CD4-positive, alpha-beta T cell treated with Interleukin-17A for 1 hour (primary cell): ENCODE results near the gene MGRN1.

ENCODE experiments used
- DNase-seq: peaks from one replicate; pipeline ENCODE4 v3.0.0-alpha.2; 2020

MGRN1 gene

DNA sequence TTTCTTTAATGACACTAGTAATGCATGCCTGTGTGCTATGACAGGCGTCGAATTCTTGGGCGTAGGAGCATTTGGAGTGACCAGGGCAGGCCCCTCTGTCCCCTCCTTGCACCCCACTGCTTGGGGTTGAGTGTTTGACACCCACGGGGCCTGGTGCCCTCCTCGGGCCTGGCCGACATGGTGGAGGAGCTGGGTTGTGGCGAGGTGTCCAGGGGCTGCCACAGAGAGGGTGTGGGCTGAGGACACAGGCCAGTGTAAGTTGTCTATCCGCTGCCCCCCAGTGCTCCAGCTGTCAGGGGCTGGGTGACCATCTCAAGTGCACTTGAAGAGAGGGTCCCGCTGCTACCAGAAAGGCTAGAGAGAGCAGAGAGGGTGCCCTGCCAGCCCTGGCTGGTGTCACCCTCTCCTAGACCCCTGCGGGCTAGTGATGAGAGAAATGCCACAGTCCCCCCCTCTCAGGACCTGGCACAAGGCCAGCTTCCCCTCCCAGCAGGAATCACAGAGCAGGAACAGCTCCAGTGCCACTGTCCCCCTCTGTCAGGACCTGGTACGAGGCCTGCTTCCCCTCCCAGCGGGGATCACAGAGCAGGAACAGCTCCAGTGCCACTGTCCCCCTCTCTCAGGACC lies 30.5 kb downstream of the MGRN1 start:
- no peak for DNase-seq

DNA sequence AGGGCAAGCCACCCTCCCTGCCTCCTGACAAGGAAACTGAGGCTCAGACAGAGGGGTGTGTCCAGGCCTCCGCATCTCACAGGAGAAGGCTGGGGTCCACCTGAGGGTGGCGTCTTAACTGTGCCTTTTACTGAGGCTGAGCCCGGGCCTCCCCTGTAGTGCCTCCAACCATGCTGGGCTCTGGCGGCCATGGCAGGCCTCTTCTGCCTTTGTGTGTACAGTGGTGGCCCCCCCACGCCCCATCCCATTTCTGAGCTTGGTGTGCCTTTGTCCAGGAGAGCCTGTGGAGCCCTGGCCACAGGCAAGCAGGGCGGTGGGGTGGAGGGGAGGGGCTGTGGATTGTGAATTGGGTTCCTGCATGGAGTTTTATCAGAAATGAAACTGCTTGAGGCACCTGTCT lies 31.2 kb downstream of the MGRN1 start:
- no peak for DNase-seq

DNA sequence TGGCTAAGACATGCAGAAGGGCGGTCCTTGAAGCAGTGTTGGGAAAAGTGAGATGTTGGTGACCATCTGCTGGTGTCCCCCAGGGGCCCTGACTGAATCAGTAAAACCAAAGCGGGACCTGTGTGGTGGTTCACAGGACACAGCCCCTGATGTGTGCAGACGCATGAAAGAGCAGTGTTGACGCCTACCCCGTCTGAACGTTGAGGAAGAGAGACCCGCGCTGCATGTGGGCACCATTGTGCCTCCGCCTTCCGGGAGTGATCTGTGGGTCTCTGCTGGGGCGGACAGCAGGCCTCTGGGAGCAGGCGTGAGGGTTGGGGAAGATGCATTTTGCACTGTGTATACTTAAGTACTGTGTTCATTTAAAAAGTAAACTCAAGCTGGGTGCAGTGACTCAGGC lies 31.6 kb downstream of the MGRN1 start:
- no peak for DNase-seq

DNA sequence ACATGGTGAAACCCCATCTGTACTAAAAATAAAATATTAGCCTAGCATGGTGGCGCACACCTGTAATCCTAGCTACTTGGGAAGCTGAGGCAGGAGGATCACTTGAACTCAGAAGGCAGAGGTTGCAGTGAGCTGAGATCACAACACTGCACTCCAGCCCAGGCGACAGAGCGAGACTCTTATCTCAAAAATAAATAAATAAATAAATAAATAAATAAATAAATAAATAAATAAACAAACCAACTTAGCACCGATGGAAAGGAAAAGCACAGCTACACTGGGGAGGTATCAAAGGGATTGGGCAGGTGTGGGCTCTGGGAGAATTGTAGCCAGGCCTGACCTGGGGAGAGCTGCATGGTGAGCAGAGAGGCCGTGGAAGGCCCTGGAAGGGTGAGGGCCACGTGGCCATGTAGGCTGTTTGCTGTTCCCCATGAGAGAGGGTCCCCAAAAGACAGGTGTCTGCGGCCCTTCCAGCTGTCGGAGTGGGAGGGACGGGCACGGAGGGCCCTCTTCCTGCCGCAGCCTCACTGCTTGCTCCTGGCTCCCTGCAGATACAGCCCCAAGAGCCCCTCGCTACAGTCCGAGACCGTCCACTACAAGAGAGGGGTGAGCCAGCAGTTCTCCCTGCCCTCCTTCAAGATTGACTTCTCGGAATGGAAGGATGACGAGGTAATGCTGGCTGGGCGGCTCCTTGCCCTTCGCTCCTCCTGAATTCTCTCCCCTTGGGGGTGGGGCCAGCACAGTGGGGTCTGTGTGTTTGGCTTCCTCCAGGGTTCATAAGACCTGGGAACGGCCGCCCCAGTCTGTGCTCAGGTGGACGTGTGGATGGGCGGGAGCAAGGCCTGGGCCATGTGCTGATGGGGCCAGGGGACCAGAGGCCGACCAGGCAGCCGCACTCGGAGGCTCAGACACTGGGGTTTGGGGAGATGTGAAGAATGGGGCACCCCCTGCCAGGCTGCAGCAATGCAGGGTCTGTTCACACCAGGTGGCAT lies 32.4 kb downstream of the MGRN1 start:
- no peak for DNase-seq

DNA sequence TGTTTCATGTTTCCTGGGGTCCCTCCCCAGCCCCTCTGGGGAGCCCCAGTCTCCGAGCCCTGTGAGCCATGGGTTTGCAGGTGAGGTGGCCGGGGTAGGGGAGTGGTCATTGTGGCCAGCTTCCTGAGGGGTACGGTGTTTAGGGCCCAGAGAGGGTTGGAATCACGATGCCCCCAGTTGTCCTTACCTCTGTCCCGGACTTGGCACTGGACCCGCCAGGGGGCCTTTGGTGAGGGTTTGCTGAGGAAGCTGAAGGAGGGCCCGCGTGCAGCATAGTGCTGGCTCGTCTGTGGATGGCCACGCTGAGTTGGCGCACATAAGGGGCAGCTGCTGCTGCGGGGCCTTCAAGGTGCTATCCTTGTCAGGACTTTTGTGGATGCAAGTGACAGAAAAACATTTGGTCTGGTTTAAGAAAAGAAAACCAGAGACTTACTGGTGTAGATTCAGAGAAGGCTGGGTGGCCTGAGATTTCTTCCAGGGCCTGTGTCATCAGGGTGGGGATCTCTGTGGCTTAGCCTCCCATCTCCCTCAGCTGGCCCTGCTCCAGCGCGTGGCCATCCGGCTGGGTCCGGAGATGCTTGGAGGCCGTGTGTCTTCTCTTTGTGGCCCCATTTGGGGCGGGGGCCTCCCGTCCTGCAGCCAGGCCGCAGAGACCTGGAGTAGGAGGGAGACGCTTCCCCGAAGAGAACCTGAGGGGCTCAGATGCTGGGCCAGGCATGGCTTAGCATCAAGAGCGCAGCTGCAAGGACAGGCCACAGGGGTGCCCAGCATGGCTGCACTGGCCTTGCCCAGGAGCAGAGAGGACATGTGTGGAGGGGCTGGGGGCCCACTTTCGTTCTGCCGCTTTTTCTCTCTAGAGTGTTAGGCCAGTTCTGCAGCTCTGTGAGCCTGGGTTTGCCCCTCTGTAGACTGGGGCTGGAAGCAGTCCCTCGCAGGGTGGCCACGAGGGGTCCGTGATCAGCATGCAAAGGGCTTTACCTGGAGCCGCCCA lies 35.0 kb downstream of the MGRN1 start:
- no peak for DNase-seq

DNA sequence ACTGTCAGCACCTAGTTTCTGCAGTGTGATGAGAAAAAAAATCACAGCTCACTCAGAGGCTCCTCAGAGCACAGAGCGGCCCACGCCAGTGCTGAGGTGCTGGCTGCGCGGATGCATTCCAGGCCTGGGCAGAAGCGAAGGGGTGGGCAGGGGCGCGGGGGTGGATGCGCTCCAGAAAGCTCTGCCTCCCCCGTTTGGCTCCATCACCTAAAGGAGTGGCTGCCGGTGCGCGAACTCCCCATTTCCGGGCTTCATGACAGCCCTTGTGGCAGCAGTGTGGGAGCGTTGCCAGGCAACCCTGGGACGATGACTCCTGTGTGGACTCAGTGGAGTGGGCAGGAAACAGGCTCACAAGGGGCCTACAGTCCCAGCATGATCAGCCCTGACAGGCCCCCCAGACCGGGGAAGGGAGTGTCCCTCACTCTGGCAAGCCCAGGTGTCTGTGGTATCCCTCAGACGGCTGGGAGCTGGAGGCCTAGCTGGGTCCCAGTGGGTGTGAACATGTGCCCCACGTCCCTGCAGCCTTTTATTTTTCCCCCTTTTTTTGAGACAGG lies 35.9 kb downstream of the MGRN1 start:
- peak; percentile 82 for DNase-seq

DNA sequence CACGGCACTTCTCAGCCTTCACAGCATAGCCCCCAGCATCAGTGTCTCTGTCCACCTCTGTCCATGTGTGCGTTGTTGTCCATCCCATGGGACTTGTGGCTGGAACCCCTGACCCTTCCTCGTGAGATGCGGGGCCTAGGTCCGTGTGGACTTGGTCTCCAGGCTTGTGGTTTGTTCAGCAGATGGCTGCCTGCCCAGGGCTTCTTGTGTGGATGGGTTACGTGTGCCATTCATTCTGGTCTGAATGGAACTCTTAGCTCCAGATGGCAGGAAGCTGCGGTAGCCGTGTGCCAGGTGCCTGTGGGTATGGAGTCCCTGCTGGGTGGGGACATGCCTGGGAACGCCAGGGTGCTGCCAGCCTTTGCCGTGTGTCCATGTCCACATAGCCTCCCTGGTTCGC lies 37.0 kb downstream of the MGRN1 start:
- DNase-seq, result no peak

DNA sequence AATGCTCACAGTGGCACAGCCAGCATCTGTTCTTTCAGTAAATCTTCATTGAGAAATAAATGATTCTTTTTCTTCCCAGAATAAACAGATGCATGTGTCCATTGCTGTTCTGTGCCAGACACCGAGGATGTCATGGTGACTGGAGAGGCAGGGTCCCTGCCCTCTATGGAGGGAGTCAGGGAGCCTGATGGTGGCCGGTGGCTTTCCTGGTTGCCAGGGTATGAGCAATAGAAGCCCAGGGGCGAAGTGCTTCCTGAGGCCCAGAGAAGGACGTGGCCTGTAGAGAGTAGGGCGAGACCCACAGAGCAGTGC lies 38.8 kb downstream of the MGRN1 start:
- DNase-seq, result no peak

DNA sequence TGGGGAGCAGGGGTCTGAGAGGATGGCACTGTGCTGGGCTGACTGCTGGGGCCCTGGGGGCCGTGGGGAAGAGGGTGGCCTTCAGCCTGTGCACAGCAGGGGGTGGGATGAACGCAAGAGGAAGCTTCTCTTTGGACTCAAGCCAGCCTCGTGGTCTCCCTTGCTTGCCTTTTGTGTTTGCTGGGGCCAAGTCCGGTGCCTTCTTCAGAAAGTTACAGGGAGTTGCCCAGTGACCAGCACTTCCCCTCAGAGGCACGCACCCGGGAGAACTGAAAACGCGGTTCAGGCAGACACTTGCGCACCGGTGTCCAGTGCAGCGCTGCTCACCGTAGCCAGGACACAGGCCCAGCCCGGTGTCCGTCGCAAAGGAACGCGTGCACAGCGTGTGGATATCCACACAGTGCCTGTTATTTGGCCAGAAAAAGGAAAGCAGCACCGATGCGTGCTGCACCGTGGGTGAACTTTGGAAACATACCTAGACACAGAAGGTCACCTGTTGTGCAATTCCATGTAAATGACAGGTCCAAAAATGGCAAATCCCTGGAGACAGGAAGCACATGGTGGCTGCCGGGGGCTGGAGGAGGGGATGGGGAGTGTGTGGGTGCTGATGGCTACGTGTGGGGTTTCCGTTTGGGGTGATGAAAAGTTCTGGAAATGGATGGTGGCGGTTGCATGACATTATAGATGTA lies 39.3 kb downstream of the MGRN1 start:
- DNase-seq, result peak; percentile 19

DNA sequence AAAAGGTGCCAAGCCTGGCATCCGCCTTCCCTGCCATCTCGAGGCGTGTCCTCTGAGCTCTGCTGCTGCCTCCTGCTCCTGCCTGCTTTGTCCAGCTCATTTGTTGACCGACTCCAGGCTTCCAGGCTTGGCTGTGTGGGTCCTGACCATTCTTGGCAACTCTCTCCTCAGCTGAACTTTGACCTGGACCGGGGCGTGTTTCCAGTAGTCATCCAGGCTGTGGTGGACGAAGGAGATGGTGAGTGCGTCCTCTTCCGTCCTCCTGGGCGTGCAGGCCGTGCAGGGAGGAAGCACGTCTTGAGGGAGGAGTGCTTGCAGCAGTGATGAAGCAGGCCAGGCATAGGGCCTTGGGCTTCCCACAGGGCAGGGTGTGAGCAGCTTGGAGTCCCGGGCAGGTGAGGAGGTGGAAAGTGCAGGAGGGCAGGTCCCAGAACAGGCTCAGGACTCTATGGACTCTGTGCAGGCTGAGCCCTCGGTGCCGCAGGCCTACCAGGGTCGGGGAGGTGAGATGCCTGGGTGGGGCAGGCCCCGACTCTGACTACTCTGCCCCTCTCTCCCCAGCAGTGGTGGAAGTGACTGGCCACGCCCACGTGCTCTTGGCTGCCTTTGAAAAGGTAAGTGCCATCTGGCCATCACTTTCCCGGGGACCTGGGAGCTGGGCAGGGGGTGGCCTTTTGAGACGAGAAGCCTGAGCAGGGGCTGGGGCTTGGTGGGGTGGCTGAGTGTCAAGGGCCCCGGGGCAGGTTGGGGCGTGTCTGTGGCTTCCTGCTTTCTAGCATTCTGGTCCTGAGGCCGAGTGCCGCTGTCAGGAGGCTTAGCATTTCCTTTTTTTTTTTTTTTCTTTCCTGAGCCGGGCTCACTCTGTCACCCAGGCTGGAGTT lies 40.2 kb downstream of the MGRN1 start:
- peak; percentile 73 for DNase-seq

DNA sequence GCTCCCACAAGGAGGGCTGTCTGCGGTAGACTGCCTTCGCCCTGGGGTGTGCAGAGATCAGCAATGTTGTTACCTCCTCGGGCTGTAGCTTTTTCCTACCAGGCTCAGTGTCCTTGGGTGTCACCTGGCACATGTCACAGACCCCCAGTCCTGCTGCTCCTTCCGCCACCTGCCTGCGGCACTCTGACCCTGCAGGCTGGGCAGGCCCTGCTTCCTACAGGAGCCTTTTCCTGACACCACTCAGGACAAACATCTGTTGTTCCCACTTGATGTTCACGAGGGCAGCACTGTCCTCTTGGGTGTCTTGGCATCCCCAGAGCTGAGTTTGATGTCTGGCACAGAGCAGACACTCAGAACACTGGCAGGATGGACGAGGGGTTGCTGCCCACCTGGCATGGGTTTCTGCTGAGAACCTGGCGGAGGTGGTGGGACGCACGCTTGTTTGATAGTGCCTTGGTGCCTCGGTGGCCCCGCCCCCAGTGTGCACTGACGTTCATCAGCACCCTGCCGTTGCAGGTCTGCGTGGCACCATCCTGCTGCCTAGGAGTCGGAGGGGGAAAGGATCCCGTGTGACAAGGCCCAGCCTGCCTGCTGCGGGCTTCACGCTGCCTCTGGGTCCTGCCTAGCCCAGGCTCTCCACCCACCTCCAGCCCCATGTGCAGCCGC lies 42.0 kb downstream of the MGRN1 start:
- DNase-seq, result no peak

DNA sequence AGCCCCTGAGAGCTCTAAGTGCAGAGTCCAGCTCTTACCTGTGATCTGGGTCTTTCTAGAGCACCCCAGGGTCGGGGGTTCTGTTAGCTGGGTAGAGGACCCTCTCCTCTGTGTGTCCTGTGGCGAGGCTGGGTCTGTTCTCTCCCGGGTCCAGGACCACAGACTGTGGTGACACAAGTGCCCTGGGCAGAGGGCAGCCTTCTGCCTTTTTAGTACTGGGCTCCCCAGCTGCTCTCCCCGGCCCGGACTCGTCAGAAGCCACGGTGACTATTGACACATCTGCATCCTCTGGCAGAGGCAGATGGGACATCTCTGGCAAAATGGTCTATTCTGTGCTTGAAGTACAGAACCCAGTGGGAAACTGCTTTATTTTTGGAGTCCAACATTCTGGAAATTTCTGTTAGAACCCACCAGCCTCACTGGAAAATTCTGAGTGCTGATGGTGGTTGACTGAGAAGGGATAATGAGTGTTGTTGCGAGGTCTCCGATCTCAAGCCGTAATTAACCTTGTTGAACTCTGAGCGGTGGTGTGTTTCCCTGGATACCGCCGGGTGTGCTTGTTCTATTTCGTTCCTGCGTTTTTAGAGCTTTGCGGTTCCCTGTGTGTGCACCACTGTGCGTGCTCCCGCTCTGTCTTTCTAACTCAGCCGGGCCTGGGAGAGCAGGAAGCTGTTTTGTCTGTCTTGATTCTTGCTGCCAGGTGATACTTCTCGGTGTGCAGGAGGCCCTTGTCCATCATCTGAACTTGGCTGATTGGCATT lies 42.8 kb downstream of the MGRN1 start:
- DNase-seq, result no peak

DNA sequence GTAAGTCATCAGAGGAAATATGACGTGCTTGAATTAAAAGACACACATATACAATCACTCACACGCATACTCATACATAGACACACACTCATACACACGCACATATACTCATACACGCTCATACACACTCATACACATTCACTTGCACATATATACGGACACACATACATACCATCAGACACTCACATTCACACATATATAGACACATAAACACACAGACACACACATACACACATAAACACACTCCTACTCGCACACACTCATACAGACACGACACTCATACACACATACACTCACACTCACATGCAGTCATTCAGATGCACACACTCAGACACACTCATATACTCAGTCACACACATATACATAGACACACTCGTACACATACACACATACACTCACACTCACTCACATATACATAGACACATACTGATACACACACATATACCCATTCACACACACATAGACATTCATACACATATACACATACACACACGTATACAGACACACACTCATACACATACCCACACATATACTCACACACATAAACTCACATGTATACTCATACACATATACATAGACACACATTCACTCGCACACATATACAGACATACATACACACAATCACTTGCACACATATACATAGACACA lies 43.8 kb downstream of the MGRN1 start:
- no peak for DNase-seq

DNA sequence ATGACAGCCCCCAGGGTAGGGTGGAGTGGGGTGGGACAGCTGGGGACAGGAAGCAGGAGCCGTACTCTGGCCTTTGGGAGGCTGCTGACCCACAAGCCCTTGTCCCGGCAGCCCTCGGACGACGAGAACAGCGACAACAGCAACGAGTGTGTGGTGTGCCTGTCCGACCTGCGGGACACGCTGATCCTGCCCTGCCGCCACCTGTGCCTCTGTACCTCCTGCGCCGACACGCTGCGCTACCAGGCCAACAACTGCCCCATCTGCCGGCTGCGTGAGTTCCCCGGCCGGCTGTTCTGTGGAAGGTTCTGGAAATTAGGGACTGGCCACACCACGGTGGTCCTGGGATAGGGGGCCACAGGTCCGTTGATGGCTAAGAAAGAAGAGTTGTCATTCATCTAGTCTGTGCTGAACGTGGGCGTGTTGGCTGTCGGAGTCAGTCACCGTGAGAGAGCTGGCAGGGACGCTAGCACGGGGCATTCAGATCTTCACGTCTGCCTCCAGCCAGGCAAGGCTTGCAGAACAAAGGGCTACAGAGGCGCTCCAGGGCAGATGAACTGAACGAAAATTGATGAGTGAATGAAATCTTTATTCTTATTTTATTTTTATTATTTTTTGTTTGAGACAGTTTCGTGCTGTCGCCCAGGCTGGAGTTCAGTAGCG lies 48.9 kb downstream of the MGRN1 start:
- DNase-seq, result no peak

DNA sequence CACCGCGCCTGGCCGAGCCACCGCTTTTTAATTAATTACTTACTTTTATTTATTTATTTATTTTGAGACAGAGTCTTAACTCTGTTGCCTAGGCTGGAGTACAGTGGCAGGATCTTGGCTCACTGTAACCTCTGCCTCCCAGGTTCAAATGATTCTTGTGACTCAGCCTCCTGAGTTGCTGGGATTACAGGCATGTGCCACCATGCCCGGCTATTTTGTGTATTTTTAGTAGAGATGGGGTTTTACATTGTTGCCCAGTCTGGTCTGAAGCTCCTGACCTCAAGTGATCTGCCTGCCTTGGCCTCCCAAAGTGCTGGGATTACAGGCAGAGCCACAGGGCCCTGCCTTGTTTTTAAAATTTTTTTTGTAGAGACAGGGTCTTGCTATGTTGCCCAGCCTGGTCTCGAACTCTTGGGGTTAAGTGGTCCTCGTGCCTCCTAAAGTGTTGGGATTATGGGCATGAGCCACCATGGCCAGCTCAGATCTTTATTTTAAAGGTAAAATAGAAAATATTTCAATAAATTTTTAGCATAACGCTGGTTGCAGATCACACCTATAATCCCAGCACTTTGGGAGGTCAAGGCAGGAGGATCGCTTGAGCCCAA lies 50.4 kb downstream of the MGRN1 start:
- no peak for DNase-seq

DNA sequence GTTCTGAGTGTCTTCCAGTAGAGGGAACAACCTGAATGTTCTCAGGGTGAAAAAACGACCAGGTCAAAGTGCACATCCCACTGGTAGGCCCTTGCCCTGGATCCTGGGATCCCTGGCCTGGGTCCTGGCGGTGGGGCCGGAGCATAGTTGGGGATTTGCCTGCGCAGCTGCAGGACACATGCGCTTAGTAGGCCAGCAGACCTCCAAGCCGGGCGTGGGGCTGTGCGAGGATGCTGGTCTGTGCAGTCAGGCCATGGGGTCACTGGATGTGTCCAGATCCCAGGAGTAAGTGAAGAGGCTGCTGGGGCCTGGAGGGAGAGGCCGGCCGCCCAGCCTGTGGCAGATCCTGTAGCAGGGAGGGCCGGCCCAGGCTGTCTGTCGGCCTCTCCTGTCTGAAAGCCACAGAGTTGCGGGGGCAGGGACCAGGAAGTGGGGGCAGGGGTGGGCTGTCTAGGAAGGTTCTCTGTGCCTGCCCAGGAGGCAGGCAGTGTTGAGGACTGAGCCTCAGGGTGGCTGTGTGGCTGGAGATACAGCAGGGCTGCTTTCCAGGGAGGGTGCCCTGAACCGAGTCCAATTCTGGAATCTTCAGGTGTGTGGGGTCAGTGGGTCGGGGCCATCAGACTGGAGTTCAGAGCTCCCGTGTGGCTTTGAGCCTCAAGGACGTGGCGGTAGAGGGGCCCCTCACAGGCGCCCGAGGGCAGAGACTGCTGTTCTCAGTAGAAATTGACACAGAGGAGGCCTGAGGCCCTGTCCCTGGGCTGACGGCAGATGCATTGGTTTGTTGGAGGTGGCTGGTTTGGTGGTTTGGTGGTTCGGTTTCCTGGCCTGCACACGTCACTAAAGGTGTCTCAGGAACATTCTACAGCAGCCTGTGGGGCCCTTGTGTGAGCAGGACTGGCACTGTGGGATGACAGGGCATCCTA lies 51.5 kb downstream of the MGRN1 start:
- peak; percentile 78 for DNase-seq

DNA sequence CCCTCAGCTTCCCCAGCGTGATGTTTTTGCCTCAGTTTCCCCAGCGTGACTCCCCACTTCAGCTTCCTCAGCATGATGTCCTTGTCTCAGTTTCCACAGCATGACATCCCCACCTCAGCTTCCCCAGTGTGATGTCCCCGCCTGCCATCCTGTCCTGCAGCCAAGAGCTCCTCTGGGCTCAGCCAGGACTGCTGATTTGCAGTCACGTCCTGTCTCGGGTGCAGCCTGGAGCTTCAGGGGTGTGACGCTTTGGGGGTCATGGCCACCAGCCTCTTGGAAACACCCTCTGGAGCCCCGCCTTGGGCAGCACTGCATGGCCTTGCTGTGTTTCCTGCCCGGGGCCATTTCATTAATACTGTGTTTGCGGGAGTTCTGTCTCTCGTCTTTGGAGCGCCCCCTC lies 52.2 kb downstream of the MGRN1 start:
- DNase-seq, result no peak
